Measurements from ENCODE around the gene BSG. TPM values are rescaled to one million over a fixed set of nuclear protein-coding genes. Genes with fewer than 3 reads are reported as not detected.

BSG gene
- total and polyA plus RNA-seq, 10 donors: 95.3 to 307 (median 213) TPM

DNA sequence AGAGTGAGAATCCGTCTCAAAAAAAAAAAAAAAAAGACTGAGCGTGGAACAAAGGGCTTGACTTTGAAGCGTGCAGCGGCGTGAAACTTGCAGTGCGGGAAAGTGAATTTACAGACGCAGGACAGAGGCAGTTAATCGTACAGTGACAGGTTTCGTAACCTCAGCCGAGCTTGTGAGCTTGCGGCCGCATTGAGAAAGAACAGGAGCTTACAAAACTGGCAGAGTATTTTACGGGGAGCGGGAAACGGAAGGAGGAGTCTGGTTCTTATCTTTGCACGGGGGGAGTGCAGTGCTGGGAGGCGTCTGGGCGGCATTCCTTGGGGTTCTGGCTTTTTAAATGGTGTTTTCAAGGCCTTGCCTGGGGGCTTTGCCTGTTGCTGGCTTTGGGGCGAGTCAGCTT is 6.0 kb upstream of the BSG start:
- H3K9me3 ChIP-seq: no peaks in the 10 kb centered on the region

DNA sequence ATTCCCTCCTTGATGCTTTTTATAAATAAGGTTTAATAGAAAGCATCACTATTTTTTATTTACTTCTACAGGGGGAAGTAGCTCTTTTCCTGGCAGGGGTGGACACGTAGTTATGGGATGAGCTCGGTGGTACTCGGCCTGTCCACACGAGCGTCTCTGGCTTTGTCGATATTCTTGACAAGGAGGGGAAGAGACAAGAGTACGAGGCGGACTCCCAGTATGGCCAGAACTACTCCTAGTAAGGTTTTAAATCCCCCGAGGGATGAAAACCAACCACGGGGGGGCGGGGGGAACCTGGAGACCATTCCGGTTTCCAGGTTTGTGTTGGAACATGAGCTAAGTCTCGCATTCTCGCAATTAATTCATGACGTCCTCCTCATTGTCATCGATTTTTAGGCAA is 5.6 kb upstream of the BSG start:
- TF ChIP-seq POLR2AphosphoS5 (IDR thresholded peaks at IDR 0.05): no peak
- TF ChIP-seq POLR2A (IDR thresholded peaks at IDR 0.05): no peak
- TF ChIP-seq, protein P1, sequence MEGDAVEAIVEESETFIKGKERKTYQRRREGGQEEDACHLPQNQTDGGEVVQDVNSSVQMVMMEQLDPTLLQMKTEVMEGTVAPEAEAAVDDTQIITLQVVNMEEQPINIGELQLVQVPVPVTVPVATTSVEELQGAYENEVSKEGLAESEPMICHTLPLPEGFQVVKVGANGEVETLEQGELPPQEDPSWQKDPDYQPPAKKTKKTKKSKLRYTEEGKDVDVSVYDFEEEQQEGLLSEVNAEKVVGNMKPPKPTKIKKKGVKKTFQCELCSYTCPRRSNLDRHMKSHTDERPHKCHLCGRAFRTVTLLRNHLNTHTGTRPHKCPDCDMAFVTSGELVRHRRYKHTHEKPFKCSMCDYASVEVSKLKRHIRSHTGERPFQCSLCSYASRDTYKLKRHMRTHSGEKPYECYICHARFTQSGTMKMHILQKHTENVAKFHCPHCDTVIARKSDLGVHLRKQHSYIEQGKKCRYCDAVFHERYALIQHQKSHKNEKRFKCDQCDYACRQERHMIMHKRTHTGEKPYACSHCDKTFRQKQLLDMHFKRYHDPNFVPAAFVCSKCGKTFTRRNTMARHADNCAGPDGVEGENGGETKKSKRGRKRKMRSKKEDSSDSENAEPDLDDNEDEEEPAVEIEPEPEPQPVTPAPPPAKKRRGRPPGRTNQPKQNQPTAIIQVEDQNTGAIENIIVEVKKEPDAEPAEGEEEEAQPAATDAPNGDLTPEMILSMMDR (IDR thresholded peaks at IDR 0.05 in 8 of 11, conservative IDR thresholded peaks at IDR 0.05 in 3 of 11): no peak
- Histone ChIP-seq H3K27me3 (replicated peaks in 1 of 7) (no peaks in the 10 kb centered on the region), H3K36me3 (no peaks in the 10 kb centered on the region), H3K27ac (peak overlapping the region in 7 of 8 donors; percentile 63 to 94 (median 79)), H3K4me3 (peak overlapping the region in 2 of 8 donors; percentile 10 to 54), H3K4me1 (peaks cover 0 to 15% (median 9%) of the 10 kb centered on the region in 6 donors), H3K9me3 (no peaks in the 10 kb centered on the region)
- intact Hi-C loops (cut with DNase I; ENCODE audit: low total_unique reads): no loop called here
- 62 to 83% (median 69%) methylated on average over 16 of the region's 16 CpGs for WGBS, 5 donors
- DNase-seq: no peak

More for the DNA sequence above, 6.0 kb upstream of the BSG start:
- WGBS, 5 donors: 53 to 80% (median 61%) methylated on average over 18 to 19 of the region's 19 CpGs
- Histone ChIP-seq H3K4me3 (peak overlapping the region in 2 of 8 donors; percentile 10 to 54), H3K27me3 (replicated peaks in 1 of 7) (no peaks in the 10 kb centered on the region), H3K4me1 (peaks cover 0 to 11% (median 7%) of the 10 kb centered on the region in 6 donors), H3K36me3 (no peaks in the 10 kb centered on the region), H3K27ac (peak overlapping the region in 7 of 8 donors; percentile 63 to 94 (median 79))
- TF ChIP-seq, protein P1 (IDR thresholded peaks at IDR 0.05 in 8 of 11, conservative IDR thresholded peaks at IDR 0.05 in 3 of 11): no peak
- TF ChIP-seq POLR2AphosphoS5 (IDR thresholded peaks at IDR 0.05) (peak in 1 of 3 donors; percentile 71), POLR2A (IDR thresholded peaks at IDR 0.05) (no peak)
- intact Hi-C loops (cut with DNase I; ENCODE audit: low total_unique reads): no loop called here
- DNase-seq: no peak

DNA sequence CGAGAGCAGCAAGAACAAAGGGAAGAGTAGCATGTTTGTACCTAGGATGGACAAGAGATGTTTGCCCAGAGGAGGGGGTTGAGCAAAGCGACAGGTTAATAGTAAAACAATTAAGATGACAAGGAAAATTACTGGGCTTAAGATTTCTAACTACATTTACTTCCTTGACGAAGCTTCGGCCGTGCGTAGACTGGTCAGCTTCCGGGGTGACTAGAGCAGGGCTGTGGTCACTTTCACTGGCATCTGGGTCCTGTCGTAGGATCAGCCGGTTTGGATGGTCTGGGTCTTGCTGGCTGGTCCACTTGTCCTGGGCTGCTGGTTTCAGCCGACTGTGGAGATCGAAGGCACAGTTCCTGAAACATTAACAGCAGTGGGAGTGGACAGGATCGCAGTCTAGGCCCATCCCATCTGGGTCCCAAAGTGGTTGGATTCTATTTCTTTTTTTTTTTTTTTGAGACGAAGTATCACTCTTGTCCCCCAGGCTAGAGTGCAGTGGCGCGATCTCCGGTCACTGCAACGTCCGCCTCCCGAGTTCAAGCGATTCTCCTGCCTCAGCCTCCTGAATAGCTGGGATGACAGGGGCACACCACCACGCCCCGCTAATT is 5.0 kb upstream of the BSG start:
- peak overlapping the region in 7 of 8 donors; percentile 63 to 94 (median 79) for H3K27ac ChIP-seq
- H3K4me1 ChIP-seq: peaks cover 0 to 18% (median 9%) of the 10 kb centered on the region in 6 donors
- H3K27me3 ChIP-seq (replicated peaks in 1 of 7): no peaks in the 10 kb centered on the region
- DNase-seq: no peak
- H3K4me3 ChIP-seq: peak overlapping the region in 1 of 8 donors; percentile 54
- intact Hi-C loops (cut with DNase I; ENCODE audit: low total_unique reads): no loop called here
- TF ChIP-seq, protein P1 (IDR thresholded peaks at IDR 0.05 in 8 of 11, conservative IDR thresholded peaks at IDR 0.05 in 3 of 11): no peak
- no peak for TF ChIP-seq POLR2AphosphoS5 (IDR thresholded peaks at IDR 0.05)
- 82 to 93% (median 89%) methylated on average over 5 to 22 of the region's 22 CpGs for WGBS, 5 donors
- no peaks in the 10 kb centered on the region for H3K36me3 ChIP-seq
- H3K9me3 ChIP-seq: no peaks in the 10 kb centered on the region

DNA sequence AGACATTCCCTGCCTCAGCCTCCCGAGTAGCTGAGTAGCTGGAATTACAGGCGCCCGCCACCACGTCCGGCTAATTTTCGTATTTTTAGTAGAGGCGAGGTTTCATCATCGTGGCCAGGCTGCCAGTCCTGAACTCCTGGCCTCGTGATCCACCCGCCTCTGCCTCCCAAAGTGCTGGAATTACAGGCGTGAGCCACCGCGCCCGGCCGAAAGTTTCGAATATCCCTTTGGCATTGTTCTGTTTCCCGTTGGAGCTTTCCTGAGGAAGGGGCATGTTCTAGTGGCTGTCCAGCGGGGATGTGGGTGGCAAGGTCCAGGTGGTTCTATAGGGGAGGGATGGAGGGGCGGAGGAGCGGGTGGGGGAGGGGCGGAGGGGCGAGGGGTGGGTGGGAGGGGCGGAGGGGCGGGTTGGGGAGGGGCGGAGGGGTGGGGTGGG is 2.1 kb upstream of the BSG start:
- peaks cover 22 to 43% (median 32%) of the 10 kb centered on the region in 6 donors for H3K4me1 ChIP-seq
- no peak for DNase-seq
- no peaks in the 10 kb centered on the region for H3K36me3 ChIP-seq
- no peaks in the 10 kb centered on the region for H3K27me3 ChIP-seq (replicated peaks in 1 of 7)
- TF ChIP-seq, protein P1 (IDR thresholded peaks at IDR 0.05 in 8 of 11, conservative IDR thresholded peaks at IDR 0.05 in 3 of 11): no peak
- TF ChIP-seq POLR2AphosphoS5 (IDR thresholded peaks at IDR 0.05) (no peak), POLR2A (IDR thresholded peaks at IDR 0.05) (no peak)
- H3K27ac ChIP-seq: peak overlapping the region in 2 of 8 donors; percentile 48 to 68
- no peak overlapping the region for H3K4me3 ChIP-seq
- H3K9me3 ChIP-seq: no peaks in the 10 kb centered on the region
- WGBS, 5 donors: 62 to 75% (median 70%) methylated on average over 16 to 20 of the region's 25 CpGs
- intact Hi-C loops (cut with DNase I; ENCODE audit: low total_unique reads): loop anchor here (5.0 kb wide), 1 partner anchor 38 kb away; the partner anchor contains the start of gene CDC34
